NOMO-1 (cell line): ENCODE measurements around the gene CLSTN3.

Experiments
- DNase-seq, 2 experiments: peaks; one replicate each; lab custom pipeline; 2025; ENCODE audit not compliant: unreplicated experiment in 2 of 2; lab: John Stamatoyannopoulos, UW

The CLSTN3 gene

GRCh38 chr12:7123806-7124522 lies 6.2 kb upstream of the CLSTN3 start:
- DNase-seq = no peak

GRCh38 chr12:7125632-7126227 lies 4.4 kb upstream of the CLSTN3 start:
- DNase-seq = no peak

- DNase-seq = no peak
Measured at GRCh38 chr12:7127916-7128626, 2.1 kb upstream of the CLSTN3 start.

- DNase-seq = no peak
Measured at GRCh38 chr12:7128681-7129286, 1.4 kb upstream of the CLSTN3 start, which contains the start of gene RBP5. Gene RBP5, minus strand, starts transcription at chr12:7128889. Its CDS starts 114 bp downstream, at chr12:7128775.

- no peak for DNase-seq
Measured at GRCh38 chr12:7129287-7129871, 792 bp upstream of the CLSTN3 start.

GRCh38 chr12:7130701-7131501 lies 730 bp downstream of the CLSTN3 start:
- no peak for DNase-seq

GRCh38 chr12:7131502-7131866 lies 1.3 kb downstream of the CLSTN3 start:
- peak in 1 of 2 experiments; percentile 4 for DNase-seq

GRCh38 chr12:7134396-7135166 lies 4.4 kb downstream of the CLSTN3 start:
- DNase-seq = no peak

- DNase-seq = no peak
Measured at GRCh38 chr12:7136071-7136470, 5.9 kb downstream of the CLSTN3 start.

- DNase-seq = no peak
Measured at GRCh38 chr12:7136676-7137075, 6.5 kb downstream of the CLSTN3 start.

GRCh38 chr12:7137908-7138307 lies 7.7 kb downstream of the CLSTN3 start:
- DNase-seq = peak in 1 of 2 experiments; percentile 4

- DNase-seq = no peak
Measured at GRCh38 chr12:7139200-7139599, 9.0 kb downstream of the CLSTN3 start.

- no peak for DNase-seq
Measured at GRCh38 chr12:7141351-7142005, 11.3 kb downstream of the CLSTN3 start.

- peak; percentile 25 to 36 for DNase-seq
Measured at GRCh38 chr12:7142056-7142644, 12.0 kb downstream of the CLSTN3 start.

- DNase-seq = no peak
Measured at GRCh38 chr12:7142809-7143465, 12.8 kb downstream of the CLSTN3 start.

GRCh38 chr12:7143564-7143963 lies 13.4 kb downstream of the CLSTN3 start:
- DNase-seq = no peak

- DNase-seq = peak; percentile 21 to 40
Measured at GRCh38 chr12:7144414-7145120, 14.4 kb downstream of the CLSTN3 start.
